Natural killer cell (primary cell): ENCODE results near the gene AHSG. TPM values are rescaled to one million over a fixed set of nuclear protein-coding genes. Genes with fewer than 3 reads are reported as not detected.

Experiments used
- ATAC-seq, 3 donors: fragments of 150-1000 bp in 2 of 3; fragments of 200-7000 bp in 1 of 3; cut with Tn5 transposase; 1 replicate in 1 of 3; 2 replicates in 2 of 3; pipeline ENCODE4 v1.10.0; 2021; ENCODE audit warnings: mild to moderate bottlenecking in 2 of 3, moderate library complexity in 2 of 3
- DNase-seq, 2 donors: peaks; one replicate each; pipeline versions ENCODE4 v3.0.0 to v3.0.0-alpha.2; 2013 to 2021; ENCODE audit warnings: mixed read lengths in 1 of 2
- H3K27ac ChIP-seq: one replicate; pipeline ENCODE4 v1.5.1; 2013; ENCODE audit warnings: mild to moderate bottlenecking, low read length
- H3K27me3 ChIP-seq: one replicate; pipeline ENCODE4 v1.6.1; 2013; ENCODE audit warnings: low read length; ENCODE audit not compliant: control insufficient read depth, insufficient read depth
- H3K36me3 ChIP-seq: one replicate; pipeline ENCODE4 v1.6.1; 2013; ENCODE audit warnings: low read length; ENCODE audit not compliant: control insufficient read depth, insufficient read depth
- H3K4me1 ChIP-seq: one replicate; pipeline ENCODE4 v1.6.1; 2013; ENCODE audit warnings: low read length; ENCODE audit not compliant: control insufficient read depth, insufficient read depth
- H3K4me3 ChIP-seq: one replicate; pipeline ENCODE4 v1.5.1; 2013; ENCODE audit warnings: low read length
- H3K9me3 ChIP-seq: one replicate; pipeline ENCODE4 v1.6.1; 2013; ENCODE audit warnings: low read length; ENCODE audit not compliant: control insufficient read depth, insufficient read depth
- H3K27ac Mint-ChIP-seq, 2 donors: one replicate each; pipeline ENCODE4 v1.8.0; 2022; ENCODE audit warnings: mild to moderate bottlenecking in 2 of 2, mixed read lengths in 2 of 2, moderate library complexity in 1 of 2
- H3K27me3 Mint-ChIP-seq, 2 donors: one replicate each; pipeline ENCODE4 v1.8.0; 2022; ENCODE audit warnings: low read depth in 2 of 2, mixed read lengths in 2 of 2
- H3K36me3 Mint-ChIP-seq: one replicate; pipeline ENCODE4 v1.8.0; 2022; ENCODE audit warnings: mixed read lengths
- H3K4me1 Mint-ChIP-seq, 2 donors: one replicate each; pipeline ENCODE4 v1.8.0; 2022; ENCODE audit warnings: mixed read lengths in 2 of 2
- H3K4me3 Mint-ChIP-seq: one replicate; pipeline ENCODE4 v1.8.0; 2022; ENCODE audit warnings: mild to moderate bottlenecking, moderate library complexity, mixed read lengths
- H3K9me3 Mint-ChIP-seq, 2 donors: one replicate each; pipeline ENCODE4 v1.8.0; 2022; ENCODE audit warnings: mixed read lengths in 2 of 2
- WGBS: methylation state at CpG from one replicate; pipeline ENCODE4 v1.1.7; 2013; ENCODE audit warnings: missing lambda C conversion rate; ENCODE audit not compliant: insufficient coverage; 5-methylcytosine and 5-hydroxymethylcytosine counted together
- intact Hi-C: fragments of 100-400 bp; cut with micrococcal nuclease; formaldehyde crosslinking; loops from one replicate; pipeline ENCODE4 v1.14.2; 2022
- total RNA-seq, 4 donors: library from RNA; stranded (reverse); fragments of 120-200 nt in 1 of 4; gene quantifications; one replicate each; pipeline versions ENCODE4 v1.2.3 to v1.2.4, GENCODE V29; 2013 to 2022
- TF ChIP-seq, protein P1 (sequence below): fragments of 200-600 bp; IDR thresholded peaks from one replicate; pipeline ENCODE4 v1.8.0; 2022; ENCODE audit warnings: antibody characterized with exemption

The AHSG gene
- total RNA-seq, 3 donors from 2014 or later (not counting 1 experiment from before 2014, with no cell fraction given): not detected

DNA sequence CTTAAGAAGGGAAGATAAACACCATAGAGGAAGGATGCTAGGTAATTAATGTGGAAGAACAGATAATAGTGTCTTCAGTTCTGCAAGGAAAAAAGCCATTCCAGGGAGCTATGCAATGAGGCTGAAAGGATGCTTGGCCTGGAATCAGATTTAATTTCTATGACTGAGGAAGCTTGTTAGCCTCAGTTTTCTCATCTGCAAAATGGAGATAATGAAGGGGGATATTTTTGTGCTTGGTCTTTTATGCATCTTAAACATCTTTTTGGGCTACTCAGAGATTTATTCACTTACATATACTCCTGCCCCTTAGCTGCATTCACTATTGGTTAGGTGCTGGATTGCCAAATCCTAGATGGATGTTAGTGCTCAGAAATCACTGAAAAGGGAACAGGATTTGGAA, 25.7 kb upstream of the AHSG start:
- Mint-ChIP-seq H3K4me1 (no peaks in the 10 kb centered on the region), H3K4me3 (no peak overlapping the region), H3K9me3 (no peaks in the 10 kb centered on the region), H3K27me3 (peaks cover 0 to 3% of the 10 kb centered on the region in 2 donors), H3K36me3 (peaks cover 18% of the 10 kb centered on the region), H3K27ac (no peak overlapping the region)
- Histone ChIP-seq H3K4me3 (no peak overlapping the region), H3K27ac (no peak overlapping the region), H3K36me3 (peaks cover 40% of the 10 kb centered on the region), H3K4me1 (no peaks in the 10 kb centered on the region), H3K9me3 (no peaks in the 10 kb centered on the region), H3K27me3 (no peaks in the 10 kb centered on the region)
- no peak for ATAC-seq
- intact Hi-C loops: no loop called here
- no peak for DNase-seq
- TF ChIP-seq, protein P1, sequence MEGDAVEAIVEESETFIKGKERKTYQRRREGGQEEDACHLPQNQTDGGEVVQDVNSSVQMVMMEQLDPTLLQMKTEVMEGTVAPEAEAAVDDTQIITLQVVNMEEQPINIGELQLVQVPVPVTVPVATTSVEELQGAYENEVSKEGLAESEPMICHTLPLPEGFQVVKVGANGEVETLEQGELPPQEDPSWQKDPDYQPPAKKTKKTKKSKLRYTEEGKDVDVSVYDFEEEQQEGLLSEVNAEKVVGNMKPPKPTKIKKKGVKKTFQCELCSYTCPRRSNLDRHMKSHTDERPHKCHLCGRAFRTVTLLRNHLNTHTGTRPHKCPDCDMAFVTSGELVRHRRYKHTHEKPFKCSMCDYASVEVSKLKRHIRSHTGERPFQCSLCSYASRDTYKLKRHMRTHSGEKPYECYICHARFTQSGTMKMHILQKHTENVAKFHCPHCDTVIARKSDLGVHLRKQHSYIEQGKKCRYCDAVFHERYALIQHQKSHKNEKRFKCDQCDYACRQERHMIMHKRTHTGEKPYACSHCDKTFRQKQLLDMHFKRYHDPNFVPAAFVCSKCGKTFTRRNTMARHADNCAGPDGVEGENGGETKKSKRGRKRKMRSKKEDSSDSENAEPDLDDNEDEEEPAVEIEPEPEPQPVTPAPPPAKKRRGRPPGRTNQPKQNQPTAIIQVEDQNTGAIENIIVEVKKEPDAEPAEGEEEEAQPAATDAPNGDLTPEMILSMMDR: no peak

DNA sequence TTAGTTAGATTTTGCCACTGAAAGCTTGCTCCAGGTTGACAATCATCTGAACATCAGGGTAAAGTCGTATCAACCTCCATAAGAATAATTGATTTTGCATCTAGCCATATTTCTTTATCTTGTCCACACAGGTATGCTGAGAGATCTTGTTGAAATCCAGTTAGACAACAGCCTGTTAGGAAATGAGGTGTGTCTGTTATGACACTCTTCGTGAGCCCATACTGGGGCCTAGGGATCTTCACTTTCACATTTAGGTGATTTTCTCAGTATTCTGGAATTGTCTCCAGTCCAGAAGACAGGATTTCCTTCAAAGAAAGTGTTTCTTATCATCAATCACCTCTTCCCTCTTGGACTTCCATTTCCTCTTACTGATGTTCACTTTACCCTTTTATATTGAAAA, 24.2 kb upstream of the AHSG start:
- no peak overlapping the region for H3K4me3 ChIP-seq
- Mint-ChIP-seq H3K27me3 (peaks cover 0 to 3% of the 10 kb centered on the region in 2 donors), H3K4me3 (no peak overlapping the region), H3K4me1 (no peaks in the 10 kb centered on the region), H3K36me3 (peaks cover 8% of the 10 kb centered on the region), H3K27ac (no peak overlapping the region), H3K9me3 (no peaks in the 10 kb centered on the region)
- H3K4me1 ChIP-seq: no peaks in the 10 kb centered on the region
- TF ChIP-seq, protein P1: no peak
- no peak overlapping the region for H3K27ac ChIP-seq
- no peaks in the 10 kb centered on the region for H3K27me3 ChIP-seq
- WGBS: 88% methylated on average over 2 of the region's 2 CpGs
- intact Hi-C loops: no loop called here
- no peaks in the 10 kb centered on the region for H3K9me3 ChIP-seq
- ATAC-seq (no peak), DNase-seq (no peak)
- H3K36me3 ChIP-seq: peaks cover 26% of the 10 kb centered on the region

DNA sequence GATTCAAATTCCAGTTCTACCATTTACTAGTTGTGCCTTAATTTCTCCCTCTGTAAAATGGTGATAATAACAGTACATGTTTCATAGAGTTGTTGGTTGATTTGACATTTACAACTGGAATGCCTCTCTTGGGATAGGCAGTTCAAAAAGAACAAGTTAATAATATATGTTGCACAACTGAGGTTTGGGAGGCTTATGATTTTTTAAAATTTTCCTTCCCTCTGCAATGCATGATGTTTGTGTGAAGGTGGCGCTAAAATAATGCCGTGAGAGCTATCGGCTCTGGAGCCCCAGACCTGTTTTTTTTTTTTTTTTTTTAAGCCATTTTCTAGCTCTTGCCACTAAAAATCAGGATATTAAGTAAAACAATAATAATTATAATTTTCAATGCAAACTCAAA, 23.7 kb upstream of the AHSG start:
- H3K4me1 ChIP-seq: no peaks in the 10 kb centered on the region
- Mint-ChIP-seq H3K4me3 (no peak overlapping the region), H3K9me3 (no peaks in the 10 kb centered on the region), H3K27me3 (peaks cover 0 to 3% of the 10 kb centered on the region in 2 donors), H3K27ac (no peak overlapping the region), H3K36me3 (peaks cover 3% of the 10 kb centered on the region), H3K4me1 (no peaks in the 10 kb centered on the region)
- H3K27ac ChIP-seq: no peak overlapping the region
- H3K9me3 ChIP-seq: no peaks in the 10 kb centered on the region
- intact Hi-C loops: no loop called here
- ATAC-seq (no peak), DNase-seq (peak in 1 of 2 donors; percentile 20)
- TF ChIP-seq, protein P1: no peak
- WGBS: no CpG with 5 or more reads among the region's 3 CpGs
- no peaks in the 10 kb centered on the region for H3K27me3 ChIP-seq
- peaks cover 21% of the 10 kb centered on the region for H3K36me3 ChIP-seq
- no peak overlapping the region for H3K4me3 ChIP-seq

DNA sequence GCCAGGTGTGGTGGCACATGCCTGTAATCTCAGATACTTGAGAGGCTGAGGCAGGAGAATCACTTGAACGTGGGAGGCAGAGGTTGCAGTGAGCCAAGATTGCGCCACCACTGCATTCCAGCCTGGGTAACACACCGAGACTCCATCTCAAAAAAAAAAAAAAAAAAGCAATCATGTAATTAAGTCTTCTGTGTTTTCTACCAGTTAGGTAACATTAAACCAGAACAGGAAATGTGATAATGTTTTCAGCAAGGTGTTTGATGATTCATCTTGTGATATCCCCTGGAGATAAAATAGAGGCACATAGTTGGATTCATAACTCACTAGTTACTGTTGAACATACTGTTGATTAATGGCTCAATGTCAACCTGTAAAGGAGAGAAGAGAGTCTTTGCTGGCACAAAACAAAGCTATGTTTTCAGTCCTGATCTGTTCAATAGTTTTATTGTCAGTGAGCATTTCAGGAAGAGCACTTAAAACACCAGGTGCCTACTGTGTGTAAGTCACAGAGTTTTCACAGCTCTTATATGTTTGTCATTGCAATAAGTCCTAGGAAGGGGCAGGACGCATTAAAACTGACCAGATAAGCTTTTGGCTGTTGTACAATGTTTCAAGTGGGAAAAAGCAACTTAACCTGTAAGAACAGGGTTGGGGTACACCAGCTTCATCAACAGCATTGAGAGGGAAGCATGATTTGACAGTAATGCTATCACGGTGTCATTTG, 22.8 kb upstream of the AHSG start:
- intact Hi-C loops: no loop called here
- Mint-ChIP-seq H3K36me3 (no peaks in the 10 kb centered on the region), H3K27me3 (peaks cover 0 to 3% of the 10 kb centered on the region in 2 donors), H3K27ac (no peak overlapping the region), H3K4me1 (no peaks in the 10 kb centered on the region), H3K4me3 (no peak overlapping the region), H3K9me3 (no peaks in the 10 kb centered on the region)
- Histone ChIP-seq H3K4me1 (no peaks in the 10 kb centered on the region), H3K9me3 (no peaks in the 10 kb centered on the region), H3K27me3 (no peaks in the 10 kb centered on the region), H3K27ac (no peak overlapping the region), H3K36me3 (peaks cover 12% of the 10 kb centered on the region), H3K4me3 (no peak overlapping the region)
- DNase-seq (peak in 1 of 2 donors; percentile 27), ATAC-seq (no peak)
- TF ChIP-seq, protein P1: no peak
- WGBS: 89% methylated on average over 3 of the region's 5 CpGs
